NCI-H146 treated with DMSO at 0.1 percent for 48 hours (cell line): ENCODE measurements around the gene IRS2.

ENCODE experiments used
- DNase-seq: peaks from one replicate; lab custom pipeline; 2025; ENCODE audit not compliant: unreplicated experiment; lab: John Stamatoyannopoulos, UW

IRS2 gene

GRCh38 chr13:109707742-109708617, 78.4 kb downstream of the IRS2 start:
- DNase-seq = no peak

DNA sequence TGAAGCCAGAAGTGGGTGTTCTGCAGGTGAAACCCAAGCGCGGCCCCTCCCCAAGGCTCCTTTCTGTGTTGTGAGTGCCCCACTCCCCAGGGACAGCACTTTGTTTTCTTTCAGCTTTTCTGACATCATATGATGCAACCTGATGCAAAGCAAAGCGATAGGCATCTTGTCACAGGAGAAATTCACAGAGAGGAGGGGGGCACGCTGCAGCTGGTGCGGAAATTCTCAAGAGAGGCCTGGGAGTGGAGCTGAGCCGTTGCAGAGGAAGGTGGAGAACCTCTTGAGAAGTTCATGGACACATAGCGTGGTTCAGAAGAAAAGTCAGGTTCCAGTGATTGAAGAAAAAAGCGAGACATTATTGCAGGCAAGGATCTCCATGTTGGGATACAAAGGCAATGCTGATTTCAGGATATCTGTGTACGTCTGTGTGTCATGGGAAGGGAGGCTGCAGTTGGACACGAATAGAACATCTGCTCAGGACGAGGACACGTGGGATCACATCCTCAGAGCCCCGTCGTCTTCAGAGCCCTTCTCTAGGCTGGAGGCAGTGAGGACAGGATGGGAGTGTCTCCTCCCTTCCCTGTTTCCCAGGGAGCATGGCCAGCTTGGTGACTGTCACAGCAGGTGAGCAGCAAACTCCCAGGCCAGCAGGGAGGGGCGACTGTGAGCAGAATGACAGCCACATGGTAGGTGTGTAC, 79.2 kb downstream of the IRS2 start:
- peak; percentile 75 for DNase-seq

DNA sequence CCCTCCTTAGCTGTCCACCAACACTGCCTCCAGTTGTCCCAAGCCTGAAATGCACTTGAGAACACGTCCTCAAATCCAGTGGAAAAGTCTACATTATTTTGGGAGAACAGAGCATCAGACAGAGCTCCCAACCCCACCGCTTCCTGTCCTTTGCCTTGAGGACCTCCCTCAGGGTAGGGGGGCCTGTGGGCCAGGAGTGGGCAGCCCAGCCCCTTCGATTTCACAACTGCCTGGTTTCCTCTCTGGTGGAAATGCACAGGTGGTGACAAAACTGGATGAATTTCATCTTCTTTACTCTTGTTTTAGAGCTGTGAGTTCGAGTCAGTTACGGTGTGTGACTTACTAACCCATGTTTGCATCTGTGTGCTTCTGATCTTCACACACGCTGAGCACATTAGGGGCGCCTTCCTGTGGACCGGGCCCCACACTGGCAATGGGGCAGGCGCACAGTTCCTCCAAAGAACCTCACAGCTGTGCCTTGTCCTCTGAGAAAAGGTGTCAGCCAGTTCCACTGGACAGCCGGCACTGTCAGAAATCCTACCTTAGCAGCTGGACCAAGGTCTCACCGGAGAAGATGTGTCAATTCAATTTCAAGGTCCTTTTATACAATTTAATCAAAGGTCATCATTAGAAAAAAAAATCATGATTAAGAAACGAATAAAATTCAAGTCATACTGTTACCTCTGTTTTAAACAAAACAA, 80.2 kb downstream of the IRS2 start:
- no peak for DNase-seq

DNA sequence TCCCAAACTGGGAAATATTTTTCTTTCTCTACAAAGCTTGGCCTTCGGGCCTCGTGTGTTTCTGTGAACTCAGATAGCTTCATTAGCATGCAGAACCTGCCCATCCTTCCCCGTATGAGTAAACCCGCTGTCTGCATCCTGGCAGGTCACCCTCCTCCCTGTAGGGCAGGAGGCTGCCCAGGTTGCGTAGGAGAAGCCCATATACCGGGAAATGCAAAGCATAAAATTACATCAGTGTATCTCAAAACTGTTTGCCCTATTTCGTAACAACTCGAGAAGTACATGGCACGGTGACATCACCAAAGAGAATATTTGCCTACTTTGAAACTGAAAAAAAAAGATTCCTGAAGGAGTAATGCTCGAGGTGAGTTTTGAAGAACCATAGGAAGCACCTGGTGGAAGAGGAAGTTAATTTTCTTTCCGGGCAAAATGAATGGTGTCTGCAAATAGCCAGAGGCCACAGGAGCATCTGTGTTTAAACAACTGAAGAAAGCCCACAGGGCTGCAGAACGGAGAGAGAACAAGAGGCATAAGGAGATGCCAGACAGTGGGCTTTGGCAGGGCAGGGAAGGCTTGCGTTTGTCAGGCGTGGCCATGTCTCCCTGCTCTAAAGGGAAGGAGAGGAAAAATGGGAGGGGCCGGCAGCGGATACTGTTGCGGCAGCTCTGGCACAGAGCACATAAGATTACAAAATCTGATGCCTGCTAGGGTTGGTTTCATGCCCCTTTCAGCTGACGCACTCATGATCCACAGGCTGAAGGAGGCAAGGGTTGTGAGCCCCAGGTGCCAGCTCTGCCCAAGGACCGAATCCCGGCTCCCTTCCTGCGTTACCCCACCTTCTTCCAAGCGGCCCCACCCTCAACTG, 81.4 kb downstream of the IRS2 start:
- DNase-seq = peak; percentile 94

DNA sequence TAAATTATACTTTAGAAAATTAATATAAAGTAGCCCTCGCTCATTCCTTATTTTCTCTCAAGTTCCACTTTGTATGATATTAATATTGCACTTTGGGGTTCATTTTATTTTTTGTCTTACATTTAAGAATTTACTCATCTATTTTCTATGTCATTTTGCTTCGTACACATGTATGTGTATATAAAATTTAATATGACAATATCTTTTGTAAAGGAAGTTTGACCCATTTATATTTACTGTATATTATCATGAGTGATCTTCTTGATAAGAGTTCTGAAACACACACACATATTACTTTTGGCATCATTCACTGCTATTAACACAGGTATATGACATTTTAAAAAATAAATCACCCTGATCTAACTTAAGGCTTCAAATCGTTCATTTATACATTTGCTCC, 83.1 kb downstream of the IRS2 start:
- DNase-seq = no peak
